Brain microvascular endothelial cell (primary cell): ENCODE measurements around the gene RAB32.

Source experiments
- DNase-seq: peaks from one replicate; pipeline ENCODE4 v3.0.0-alpha.2; 2020
- H3K27ac ChIP-seq: fragments of 250-450 bp; sonication (Bioruptor Pico); 2 replicates; pipeline ENCODE4 v1.5.1; 2020; ENCODE audit warnings: mild to moderate bottlenecking, moderate library complexity
- H3K27me3 ChIP-seq: fragments of 250-450 bp; sonication (Bioruptor Pico); replicated peaks from 2 replicates; pipeline ENCODE4 v1.5.1; 2020; ENCODE audit warnings: mild to moderate bottlenecking
- H3K36me3 ChIP-seq: fragments of 250-450 bp; sonication (Bioruptor Pico); replicated peaks from 2 replicates; pipeline ENCODE4 v1.5.1; 2020; ENCODE audit warnings: mild to moderate bottlenecking
- H3K4me3 ChIP-seq: 2 replicates; pipeline ENCODE4 v1.5.1; 2011; ENCODE audit warnings: low read depth, mild to moderate bottlenecking, control low read depth, low read length, moderate library complexity
- CTCF ChIP-seq: IDR thresholded peaks from 2 replicates; pipeline ENCODE4 v1.5.1; 2011; ENCODE audit warnings: low read depth, mild to moderate bottlenecking, moderate library complexity, low read length, control low read depth, inconsistent platforms; ENCODE audit errors: missing control alignments
- in situ Hi-C: cut with HindIII; loops from 2 replicates; pipeline ENCODE4 v1.10.0; 2017; ENCODE audit warnings: low sequenced_read_pairs, low pct_ligation_motif_present

RAB32 gene

GRCh38 chr6:146590492-146590891 lies 46.9 kb downstream of the RAB32 start:
- Histone ChIP-seq H3K36me3 (no peaks in the 10 kb centered on the region), H3K27ac (no peak overlapping the region), H3K4me3 (no peak overlapping the region), H3K27me3 (no peaks in the 10 kb centered on the region)
- TF ChIP-seq CTCF, result no peak
- in situ Hi-C loops, result no loop called here
- DNase-seq, result no peak

- H3K36me3 ChIP-seq, result no peaks in the 10 kb centered on the region
- no peak overlapping the region for H3K27ac ChIP-seq
- no peaks in the 10 kb centered on the region for H3K27me3 ChIP-seq
- in situ Hi-C loops, result no loop called here
- no peak overlapping the region for H3K4me3 ChIP-seq
- no peak for TF ChIP-seq CTCF
- no peak for DNase-seq
Observed at GRCh38 chr6:146592451-146592850, 48.8 kb downstream of the RAB32 start.

- TF ChIP-seq CTCF, result no peak
- H3K27ac ChIP-seq, result no peak overlapping the region
- DNase-seq, result no peak
- in situ Hi-C loops, result no loop called here
- H3K27me3 ChIP-seq, result no peaks in the 10 kb centered on the region
- H3K36me3 ChIP-seq, result no peaks in the 10 kb centered on the region
- no peak overlapping the region for H3K4me3 ChIP-seq
Observed at GRCh38 chr6:146593986-146594385, 50.4 kb downstream of the RAB32 start.

- H3K4me3 ChIP-seq, result no peak overlapping the region
- in situ Hi-C loops, result no loop called here
- no peaks in the 10 kb centered on the region for H3K36me3 ChIP-seq
- no peak for TF ChIP-seq CTCF
- no peak overlapping the region for H3K27ac ChIP-seq
- no peak for DNase-seq
- no peaks in the 10 kb centered on the region for H3K27me3 ChIP-seq
Observed at GRCh38 chr6:146594495-146594894, 50.9 kb downstream of the RAB32 start.

- no peak for DNase-seq
- no peak for TF ChIP-seq CTCF
- Histone ChIP-seq H3K27me3 (no peaks in the 10 kb centered on the region), H3K27ac (no peak overlapping the region), H3K4me3 (no peak overlapping the region), H3K36me3 (no peaks in the 10 kb centered on the region)
- in situ Hi-C loops, result no loop called here
Observed at GRCh38 chr6:146595972-146596731, 52.5 kb downstream of the RAB32 start.

- Histone ChIP-seq H3K27ac (no peak within 1 kb of the TSS), H3K27me3 (no peaks in the 10 kb centered on the region), H3K36me3 (no peaks in the 10 kb centered on the region), H3K4me3 (peak within 1 kb of the TSS; percentile 63)
- DNase-seq, result peak; percentile 49
- no peak for TF ChIP-seq CTCF
- in situ Hi-C loops, result no loop called here
Observed at GRCh38 chr6:146598772-146599405, 55.3 kb downstream of the RAB32 start, which contains the start of gene ADGB. ADGB (plus strand) TSS chr6:146598972; CDS start chr6:146599041, 69 bp downstream.
